HG02763 (cell line): Measurements from ENCODE around the gene CXorf49.
"Not testable (repeated sequence)": the region's sequence is repeated elsewhere in the genome, so short reads cannot be mapped to it uniquely, and the experiment has no call there.

Source experiments
- ATAC-seq: cut with Tn5 transposase; IDR thresholded peaks from one replicate; pipeline ENCODE4 v1.9.1; 2021; ENCODE audit warnings: mild to moderate bottlenecking, moderate library complexity; ENCODE audit not compliant: unreplicated experiment

Gene CXorf49

GRCh38 chrX:71718185-71718584 lies at the start of gene CXorf49:
Gene CXorf49, minus strand, starts transcription at chrX:71718285. Its CDS starts 134 bp downstream, at chrX:71718151.
- ATAC-seq = not testable (repeated sequence)

- ATAC-seq = not testable (repeated sequence)
Observed at GRCh38 chrX:71767134-71767533, 49.0 kb upstream of the CXorf49 start.

GRCh38 chrX:71765613-71766012 lies 47.5 kb upstream of the CXorf49 start:
- ATAC-seq = not testable (repeated sequence)

DNA sequence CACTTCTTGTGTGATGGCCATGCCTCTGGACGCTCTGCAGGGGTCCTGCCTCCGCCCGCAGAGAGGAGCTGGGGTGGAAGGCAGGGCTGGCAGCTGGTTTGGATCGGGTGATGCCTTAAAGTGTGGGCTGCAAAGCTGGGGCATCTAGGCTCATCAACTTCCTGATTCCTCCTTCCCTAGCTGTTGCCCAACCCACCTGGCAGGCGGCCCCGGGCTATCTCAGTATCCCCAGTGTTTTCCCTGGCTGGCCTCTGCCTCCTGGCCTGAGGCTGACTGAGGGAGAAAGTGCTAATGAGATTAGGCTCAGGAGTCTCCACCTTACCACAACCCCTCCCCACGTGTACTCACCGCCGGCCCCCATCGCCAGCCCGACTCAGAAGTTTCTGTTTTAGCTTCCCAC lies 46.7 kb upstream of the CXorf49 start:
- ATAC-seq = not testable (repeated sequence)

DNA sequence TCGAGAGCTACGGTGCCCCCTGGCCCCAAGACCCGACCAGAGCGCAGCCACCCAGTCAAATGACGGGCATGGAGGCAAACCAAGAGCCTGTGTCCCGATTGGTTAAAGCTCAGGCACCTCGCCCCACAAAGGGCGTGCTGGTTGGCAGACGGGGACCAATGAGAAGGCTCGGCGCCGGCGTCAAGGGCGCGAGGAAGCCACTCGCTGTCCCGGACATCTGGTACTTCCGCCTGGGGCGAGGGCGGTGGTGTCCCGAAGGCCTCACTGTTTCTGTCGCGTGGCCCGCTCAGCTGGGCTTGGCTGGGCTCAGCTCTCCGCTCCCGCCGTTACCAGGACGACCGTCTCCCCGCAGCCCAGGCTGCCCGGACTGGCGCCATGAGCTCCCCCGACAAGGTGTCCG lies 45.0 kb upstream of the CXorf49 start, which contains the start of gene CXorf49B:
CXorf49B (plus strand) TSS at position 301 of the 400 bp plus-strand sequence; CDS start at position 376, 75 bp downstream.
- not testable (repeated sequence) for ATAC-seq

DNA sequence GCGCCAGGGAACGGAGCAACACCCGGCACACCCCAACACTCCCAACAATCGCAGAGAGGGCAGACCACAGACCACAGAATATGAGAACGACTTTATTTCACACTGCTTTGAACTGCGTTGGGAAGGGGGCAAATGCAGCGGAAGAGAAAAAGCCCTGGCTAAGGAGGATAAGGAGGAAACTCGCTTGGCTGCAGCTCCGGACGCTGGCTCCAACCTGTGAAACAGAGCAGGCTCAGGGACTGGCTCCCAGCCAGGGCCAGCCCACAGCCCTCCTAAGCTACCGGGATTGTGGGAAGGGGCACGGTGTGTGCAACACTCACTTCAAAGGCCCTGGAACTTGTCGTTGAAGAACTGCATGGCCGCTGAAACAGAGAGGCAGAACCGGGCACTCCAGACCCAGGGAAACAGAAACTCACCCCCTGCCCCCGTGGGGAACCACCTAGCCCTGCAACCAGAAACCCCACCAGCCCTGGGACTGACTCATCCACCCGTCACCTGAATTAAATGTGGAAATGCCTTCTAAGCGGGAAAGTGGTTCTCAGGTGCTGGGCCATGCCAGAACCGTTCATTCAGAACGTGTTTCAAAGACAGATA lies 42.7 kb upstream of the CXorf49 start:
- not testable (repeated sequence) for ATAC-seq

- not testable (repeated sequence) for ATAC-seq
Observed at GRCh38 chrX:71720289-71720886, 2.3 kb upstream of the CXorf49 start.

DNA sequence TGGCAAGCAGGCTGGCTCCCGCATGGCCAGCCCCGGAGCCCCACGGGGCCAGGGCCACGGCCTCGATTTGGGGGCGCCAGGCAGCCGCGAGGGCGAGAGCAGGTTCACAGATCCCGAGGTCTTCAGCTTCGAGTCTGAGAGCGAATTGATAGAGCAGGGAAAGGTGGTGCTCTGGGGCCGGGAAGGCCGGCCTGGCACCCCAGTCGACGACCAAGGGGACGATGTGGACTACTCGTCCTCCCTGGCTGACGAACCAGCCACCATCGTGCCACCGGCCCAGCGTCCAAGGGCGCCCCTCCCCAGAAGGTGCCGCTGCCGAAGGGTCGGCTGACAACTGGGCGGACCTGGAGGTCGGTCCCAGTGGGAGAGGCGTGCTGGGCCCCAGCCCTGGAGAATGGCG lies 1.1 kb upstream of the CXorf49 start:
- ATAC-seq = not testable (repeated sequence)

DNA sequence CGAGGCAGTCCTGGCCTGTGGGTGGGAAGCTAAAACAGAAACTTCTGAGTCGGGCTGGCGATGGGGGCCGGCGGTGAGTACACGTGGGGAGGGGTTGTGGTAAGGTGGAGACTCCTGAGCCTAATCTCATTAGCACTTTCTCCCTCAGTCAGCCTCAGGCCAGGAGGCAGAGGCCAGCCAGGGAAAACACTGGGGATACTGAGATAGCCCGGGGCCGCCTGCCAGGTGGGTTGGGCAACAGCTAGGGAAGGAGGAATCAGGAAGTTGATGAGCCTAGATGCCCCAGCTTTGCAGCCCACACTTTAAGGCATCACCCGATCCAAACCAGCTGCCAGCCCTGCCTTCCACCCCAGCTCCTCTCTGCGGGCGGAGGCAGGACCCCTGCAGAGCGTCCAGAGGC lies 1.8 kb downstream of the CXorf49 start:
- ATAC-seq = not testable (repeated sequence)

- ATAC-seq = not testable (repeated sequence)
Observed at GRCh38 chrX:71715551-71715950, 2.5 kb downstream of the CXorf49 start.

- not testable (repeated sequence) for ATAC-seq
Observed at GRCh38 chrX:71714064-71714463, 4.0 kb downstream of the CXorf49 start.

- not testable (repeated sequence) for ATAC-seq
Observed at GRCh38 chrX:71702853-71703252, 15.2 kb downstream of the CXorf49 start.

DNA sequence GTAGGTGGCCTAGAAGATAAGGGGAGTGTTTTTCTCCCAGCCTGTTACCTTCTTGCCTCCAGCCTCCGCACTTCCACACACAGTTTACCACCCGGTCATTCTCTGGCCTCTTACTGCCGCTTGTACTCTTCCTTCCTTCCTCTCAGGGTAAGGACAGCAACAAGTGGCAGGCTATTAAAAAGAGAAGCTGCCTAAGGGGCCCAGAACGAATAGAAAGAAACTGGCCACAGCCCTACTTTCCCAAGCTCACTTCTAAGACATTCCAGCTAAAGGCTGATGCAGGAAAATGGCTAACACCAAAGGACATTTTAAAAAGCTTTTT lies 19.1 kb downstream of the CXorf49 start:
- not testable (repeated sequence) for ATAC-seq

GRCh38 chrX:71698299-71699022 lies 19.6 kb downstream of the CXorf49 start:
- ATAC-seq = not testable (repeated sequence)

DNA sequence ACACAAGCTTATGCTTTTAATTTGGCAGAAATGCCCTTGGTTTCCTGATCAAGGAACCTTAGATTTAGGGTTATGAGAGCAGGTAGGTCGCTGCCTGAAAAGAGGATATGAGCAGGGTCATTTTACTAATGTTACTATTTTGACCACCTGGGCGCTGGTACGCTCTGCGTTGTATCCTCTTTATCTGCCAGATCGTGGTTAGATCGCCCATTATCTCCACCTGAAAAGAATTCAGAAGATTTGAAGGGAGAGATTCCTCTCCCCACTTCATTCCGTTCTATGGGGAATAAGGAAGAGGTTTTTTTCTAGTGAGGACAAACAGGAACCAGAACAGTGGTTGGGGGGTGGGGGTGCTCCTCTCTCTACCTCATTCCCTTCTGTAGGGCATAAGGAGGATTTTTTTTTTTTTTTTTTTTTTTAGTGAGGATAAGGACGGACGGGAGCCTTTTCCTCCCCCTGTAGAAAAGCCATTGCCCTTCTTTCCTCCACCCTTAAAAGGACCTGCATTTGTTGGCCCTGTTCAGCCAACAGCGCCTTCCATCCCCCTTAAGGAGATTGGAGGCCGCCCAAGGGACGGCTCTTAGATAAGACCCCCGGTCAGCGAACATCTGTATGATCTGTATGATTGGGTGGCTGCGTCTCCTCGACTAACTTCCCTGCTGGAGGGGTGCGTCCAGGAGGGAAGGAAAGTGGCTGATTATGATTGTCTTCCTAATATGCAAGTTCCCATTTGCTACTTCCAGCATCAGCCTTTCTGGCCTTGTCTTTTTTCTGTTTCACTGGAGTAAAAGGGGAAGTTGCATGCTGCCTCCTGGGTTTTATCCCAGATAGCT lies 20.4 kb downstream of the CXorf49 start:
- ATAC-seq = not testable (repeated sequence)

DNA sequence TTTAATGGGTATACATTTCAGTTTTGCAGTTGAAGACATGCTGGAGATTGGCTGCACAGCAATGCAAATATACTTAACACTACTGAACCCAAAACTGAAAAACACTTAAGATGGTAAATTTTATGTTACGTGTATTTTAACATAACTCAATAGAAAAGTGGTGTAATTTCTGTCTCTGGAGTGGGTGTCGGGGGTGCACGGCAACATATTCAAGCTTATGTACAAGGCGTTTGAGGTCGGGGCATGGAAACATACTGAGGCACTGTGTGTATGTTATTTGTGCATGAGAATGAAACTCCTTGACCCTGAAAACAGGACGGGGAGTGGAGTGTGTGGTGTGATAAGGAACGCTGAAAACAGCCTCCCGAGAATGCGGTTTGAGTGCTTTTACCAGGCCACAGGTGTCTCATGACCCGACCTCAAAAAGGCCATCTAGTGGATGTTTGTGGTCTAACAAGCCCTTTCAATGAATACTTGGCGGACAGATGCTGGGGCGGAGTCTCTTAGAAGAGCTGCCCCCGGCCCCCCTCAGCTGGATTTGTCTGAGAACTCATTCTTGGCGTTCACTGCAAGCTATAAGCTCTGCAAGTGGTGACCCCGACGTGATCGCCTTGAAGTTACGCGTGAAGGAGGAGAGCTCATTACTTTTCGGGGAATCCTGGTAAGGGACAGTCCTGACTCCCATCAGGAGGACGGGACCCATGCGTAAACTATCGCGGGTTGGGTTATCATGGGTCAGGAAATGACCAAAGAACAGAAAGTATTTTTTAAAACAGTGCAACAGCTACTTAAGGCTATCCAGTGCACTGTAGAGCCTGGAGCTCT lies 21.2 kb downstream of the CXorf49 start:
- ATAC-seq = not testable (repeated sequence)

GRCh38 chrX:71679575-71680207 lies 38.4 kb downstream of the CXorf49 start:
- no peak for ATAC-seq

- not testable (repeated sequence) for ATAC-seq
Observed at GRCh38 chrX:71677195-71677594, 40.9 kb downstream of the CXorf49 start.

DNA sequence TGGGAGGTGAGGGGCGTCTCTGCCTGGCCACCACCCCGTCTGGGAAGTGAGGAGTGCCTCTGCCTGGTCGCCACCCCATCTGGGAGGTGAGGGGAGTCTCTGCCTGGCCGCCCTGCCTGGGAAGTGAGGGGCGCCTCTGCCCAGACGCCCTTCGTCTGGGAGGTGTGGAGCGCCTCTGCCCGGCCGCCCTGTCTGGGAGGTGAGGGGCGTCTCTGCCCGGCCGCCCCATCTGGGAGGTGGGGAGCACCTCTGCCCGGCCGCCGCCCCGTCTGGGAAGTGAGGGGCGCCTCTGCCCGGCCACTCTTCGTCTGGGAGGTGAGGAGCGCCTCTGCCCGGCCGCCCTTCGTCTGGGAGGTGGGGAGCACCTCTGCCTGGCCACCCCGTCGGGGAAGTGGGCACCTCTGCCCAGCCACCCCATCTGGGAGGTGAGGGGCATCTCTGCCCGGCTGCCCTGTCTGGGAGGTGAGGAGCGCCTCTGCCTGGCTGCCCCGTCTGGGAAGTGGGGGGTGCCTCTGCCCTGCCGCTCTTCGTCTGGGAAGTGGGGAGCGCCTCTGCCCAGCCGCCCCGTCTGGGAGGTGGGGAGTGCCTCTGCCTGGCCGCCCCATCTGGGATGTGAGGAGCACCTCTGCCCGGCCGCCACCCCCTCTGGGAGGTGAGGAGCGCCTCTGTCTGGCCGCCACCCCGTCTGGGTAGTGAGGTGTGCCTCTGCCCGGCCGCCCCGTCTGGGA lies 41.9 kb downstream of the CXorf49 start:
- not testable (repeated sequence) for ATAC-seq
